Fibroblast of lung (primary cell): ENCODE measurements around the gene LRRN4. TPM values are rescaled to one million over a fixed set of nuclear protein-coding genes. Genes with fewer than 3 reads are reported as not detected.
A peak's percentile ranks its signal among the peaks of the same experiment; 100 is the strongest.

Experiments used
- DNase-seq, 2 donors: peaks; one replicate each; pipeline versions ENCODE4 v3.0.0 to v3.0.0-alpha.2; 2010; ENCODE audit warnings: low read depth in 2 of 2
- H2AFZ ChIP-seq: 2 replicates; pipeline ENCODE4 v1.5.1; 2012; ENCODE audit warnings: low read length, control low read depth, inconsistent platforms
- H3K27ac ChIP-seq: 2 replicates; pipeline ENCODE4 v1.5.1; 2011; ENCODE audit warnings: low read length, control low read depth; ENCODE audit not compliant: insufficient read depth
- H3K27me3 ChIP-seq: 2 replicates; pipeline ENCODE4 v1.5.1; 2011; ENCODE audit warnings: mild to moderate bottlenecking, low read length; ENCODE audit not compliant: control insufficient read depth, insufficient read depth
- H3K36me3 ChIP-seq: 2 replicates; pipeline ENCODE4 v1.5.1; 2011; ENCODE audit warnings: low read length; ENCODE audit not compliant: control insufficient read depth, insufficient read depth
- H3K4me1 ChIP-seq: 2 replicates; pipeline ENCODE4 v1.5.1; 2011; ENCODE audit warnings: low read length; ENCODE audit not compliant: control insufficient read depth, insufficient read depth; ENCODE audit errors: extremely low read depth
- H3K4me2 ChIP-seq: 2 replicates; pipeline ENCODE4 v1.5.1; 2011; ENCODE audit warnings: low read length, control low read depth; ENCODE audit not compliant: insufficient read depth; ENCODE audit errors: extremely low read depth
- H3K4me3 ChIP-seq, 4 experiments: fragments of 200-600 bp in 1 of 4; sonication (generic) in 1 of 4; replicated peaks in 1 of 4; 2 replicates each; pipeline ENCODE4 v1.5.1; 2011 to 2016; ENCODE audit warnings: low read length in 4 of 4, low read depth in 3 of 4, mild to moderate bottlenecking in 3 of 4, control low read depth in 2 of 4, inconsistent platforms in 1 of 4, mixed read lengths in 1 of 4; ENCODE audit not compliant: insufficient read depth in 1 of 4; ENCODE audit errors: control extremely low read depth in 1 of 4
- H3K79me2 ChIP-seq: 2 replicates; pipeline ENCODE4 v1.5.1; 2012; ENCODE audit warnings: mild to moderate bottlenecking, low read length, inconsistent platforms; ENCODE audit not compliant: control insufficient read depth, insufficient read depth
- H3K9ac ChIP-seq: 2 replicates; pipeline ENCODE4 v1.5.1; 2011; ENCODE audit warnings: mild to moderate bottlenecking, low read length, control low read depth; ENCODE audit not compliant: insufficient read depth
- H3K9me3 ChIP-seq: 2 replicates; pipeline ENCODE4 v1.5.1; 2012; ENCODE audit warnings: low read depth, low read length; ENCODE audit not compliant: control insufficient read depth, insufficient read depth
- H4K20me1 ChIP-seq: 2 replicates; pipeline ENCODE4 v1.5.1; 2011; ENCODE audit warnings: low read length; ENCODE audit not compliant: control insufficient read depth, insufficient read depth; ENCODE audit errors: extremely low read depth
- EZH2 ChIP-seq: IDR thresholded peaks from 2 replicates; pipeline ENCODE4 v1.5.1; 2012; ENCODE audit warnings: low read length, control low read depth, mild to moderate bottlenecking; ENCODE audit errors: missing control alignments
- polyA plus RNA-seq, 2 donors: library from polyadenylated mRNA; depleted of rRNA in 1 of 2; stranded (reverse) in 1 of 2; unstranded in 1 of 2; fragments of >200 nt; gene quantifications; 2 replicates each; pipeline ENCODE4 v1.2.1, GENCODE V29; 2011 to 2012; ENCODE audit warnings: missing spikeins in 1 of 2
- total RNA-seq: library from RNA; depleted of rRNA; stranded (reverse); fragments of >200 nt; gene quantifications from 2 replicates; pipeline ENCODE4 v1.2.1, GENCODE V29; 2014
- TF ChIP-seq, protein P1 (sequence below), 2 donors: IDR thresholded peaks in 1 of 2; conservative IDR thresholded peaks in 1 of 2; 1 replicate in 1 of 2; 2 replicates in 1 of 2; pipeline ENCODE4 v1.5.1; 2011 to 2012; ENCODE audit warnings: low read length in 2 of 2, control low read depth in 1 of 2, inconsistent platforms in 1 of 2, low read depth in 1 of 2, mild to moderate bottlenecking in 1 of 2

LRRN4 gene
- total and polyA plus RNA-seq, 2 donors (not counting 1 experiment from before 2014, with no cell fraction given): under 0.01 TPM; not detected in 1

DNA sequence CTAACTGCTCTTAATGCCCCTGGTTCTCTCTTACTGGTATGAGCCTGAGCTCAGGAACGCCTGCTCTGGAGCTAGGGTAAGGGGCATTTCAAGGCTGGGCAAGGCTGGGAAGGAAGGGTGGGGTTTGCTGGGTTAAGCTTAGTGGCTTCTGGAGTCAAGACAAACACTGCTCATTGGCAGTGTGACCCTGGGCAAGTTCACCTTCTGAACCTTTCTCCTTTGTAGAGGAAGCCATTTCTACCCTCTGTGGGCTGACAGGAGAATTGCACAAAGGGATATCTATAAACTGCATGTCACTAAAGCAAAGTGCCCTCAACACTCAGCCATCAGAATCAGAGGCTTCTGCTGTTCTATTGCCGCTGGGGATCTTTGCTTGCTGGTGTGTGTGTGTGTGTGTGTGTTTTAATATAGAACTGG lies 20.3 kb upstream of the LRRN4 start:
- H2AFZ ChIP-seq: no peak overlapping the region
- no peaks in the 10 kb centered on the region for H3K36me3 ChIP-seq

DNA sequence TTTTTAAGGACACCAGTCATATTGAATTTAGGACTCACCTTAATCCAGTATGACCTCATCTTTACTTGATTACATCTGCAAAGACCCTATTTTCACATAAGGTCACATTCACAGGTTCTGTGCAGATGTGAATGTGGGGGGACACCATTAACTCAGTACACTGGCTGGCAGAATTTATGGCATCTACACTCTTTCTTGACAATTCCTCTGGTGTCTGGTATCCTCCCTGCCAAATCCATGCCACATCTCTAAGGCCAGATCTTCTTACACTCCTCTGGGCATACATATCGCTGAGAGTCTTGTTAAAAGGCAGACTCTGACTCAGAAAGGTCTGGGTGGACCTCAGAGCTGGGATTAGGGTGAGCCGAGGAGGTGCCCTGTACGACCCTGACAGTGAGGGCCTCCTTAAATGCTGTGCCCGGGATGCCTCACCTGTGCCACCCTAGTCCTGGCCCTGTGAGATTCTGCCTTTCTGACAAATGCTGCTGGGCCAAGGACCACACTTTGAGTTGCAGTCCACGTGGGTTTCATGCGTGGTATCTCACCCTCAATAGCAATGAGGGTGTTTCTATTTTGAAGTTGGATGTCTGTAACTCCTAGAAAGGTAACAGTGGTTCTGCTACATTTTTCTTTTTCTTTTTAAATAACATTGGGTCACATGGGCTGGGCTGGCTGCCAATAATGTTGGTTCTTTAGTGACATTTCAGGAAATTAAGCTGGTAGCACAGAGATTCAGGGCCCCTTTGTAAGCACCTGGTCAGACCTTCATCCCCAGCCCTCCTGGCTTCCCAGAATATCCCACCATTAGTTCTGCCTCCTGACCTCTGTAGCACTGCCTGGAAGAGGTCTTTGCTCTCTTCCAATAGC lies 17.2 kb upstream of the LRRN4 start:
- Histone ChIP-seq H3K36me3 (no peaks in the 10 kb centered on the region), H4K20me1 (no peaks in the 10 kb centered on the region), H3K4me1 (no peaks in the 10 kb centered on the region), H3K27ac (no peak overlapping the region), H2AFZ (no peak overlapping the region), H3K4me3 (no peak overlapping the region), H3K9me3 (no peaks in the 10 kb centered on the region), H3K4me2 (no peak overlapping the region), H3K9ac (no peak overlapping the region), H3K27me3 (no peaks in the 10 kb centered on the region), H3K79me2 (no peaks in the 10 kb centered on the region)
- no peak for DNase-seq
- TF ChIP-seq, protein P1, sequence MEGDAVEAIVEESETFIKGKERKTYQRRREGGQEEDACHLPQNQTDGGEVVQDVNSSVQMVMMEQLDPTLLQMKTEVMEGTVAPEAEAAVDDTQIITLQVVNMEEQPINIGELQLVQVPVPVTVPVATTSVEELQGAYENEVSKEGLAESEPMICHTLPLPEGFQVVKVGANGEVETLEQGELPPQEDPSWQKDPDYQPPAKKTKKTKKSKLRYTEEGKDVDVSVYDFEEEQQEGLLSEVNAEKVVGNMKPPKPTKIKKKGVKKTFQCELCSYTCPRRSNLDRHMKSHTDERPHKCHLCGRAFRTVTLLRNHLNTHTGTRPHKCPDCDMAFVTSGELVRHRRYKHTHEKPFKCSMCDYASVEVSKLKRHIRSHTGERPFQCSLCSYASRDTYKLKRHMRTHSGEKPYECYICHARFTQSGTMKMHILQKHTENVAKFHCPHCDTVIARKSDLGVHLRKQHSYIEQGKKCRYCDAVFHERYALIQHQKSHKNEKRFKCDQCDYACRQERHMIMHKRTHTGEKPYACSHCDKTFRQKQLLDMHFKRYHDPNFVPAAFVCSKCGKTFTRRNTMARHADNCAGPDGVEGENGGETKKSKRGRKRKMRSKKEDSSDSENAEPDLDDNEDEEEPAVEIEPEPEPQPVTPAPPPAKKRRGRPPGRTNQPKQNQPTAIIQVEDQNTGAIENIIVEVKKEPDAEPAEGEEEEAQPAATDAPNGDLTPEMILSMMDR (conservative IDR thresholded peaks at IDR 0.05 in 1 of 2, IDR thresholded peaks at IDR 0.05 in 1 of 2; ENCODE audit: low read depth in 1 of 2, low read length in 2 of 2): no peak
- TF ChIP-seq EZH2: no peak

More for the DNA sequence above, 20.3 kb upstream of the LRRN4 start:
- DNase-seq: no peak
- Histone ChIP-seq H3K4me1 (no peaks in the 10 kb centered on the region), H3K9ac (no peak overlapping the region), H3K9me3 (no peaks in the 10 kb centered on the region), H3K27me3 (no peaks in the 10 kb centered on the region), H4K20me1 (no peaks in the 10 kb centered on the region), H3K79me2 (no peaks in the 10 kb centered on the region), H3K4me2 (no peak overlapping the region), H3K4me3 (no peak overlapping the region), H3K27ac (no peak overlapping the region)
- no peak for TF ChIP-seq EZH2
- TF ChIP-seq, protein P1 (conservative IDR thresholded peaks at IDR 0.05 in 1 of 2, IDR thresholded peaks at IDR 0.05 in 1 of 2; ENCODE audit: low read depth in 1 of 2, low read length in 2 of 2): peak in 1 of 2 donors; percentile 44

DNA sequence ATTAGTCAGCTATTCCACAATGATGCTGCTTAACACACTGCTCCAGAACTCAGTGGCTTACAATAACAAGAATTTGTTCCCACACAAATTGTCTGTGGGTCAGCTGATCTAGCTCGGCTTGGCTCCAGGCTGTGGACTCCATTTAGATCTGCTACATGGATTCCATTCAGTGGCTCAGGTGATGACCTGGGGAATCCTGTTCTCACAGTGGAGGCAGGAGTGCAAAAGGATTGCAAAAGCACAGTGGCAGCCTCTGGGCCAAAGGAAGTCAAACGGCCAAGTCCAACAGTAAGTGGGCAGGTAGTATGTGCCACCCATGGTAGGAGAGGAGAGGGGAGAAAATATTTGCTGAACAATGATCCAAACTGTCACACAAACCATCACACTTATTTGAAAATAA lies 15.8 kb upstream of the LRRN4 start:
- Histone ChIP-seq H3K4me3 (no peak overlapping the region), H3K9me3 (no peaks in the 10 kb centered on the region), H2AFZ (no peak overlapping the region), H3K79me2 (no peaks in the 10 kb centered on the region), H3K27me3 (no peaks in the 10 kb centered on the region), H3K9ac (no peak overlapping the region), H3K4me1 (no peaks in the 10 kb centered on the region), H4K20me1 (no peaks in the 10 kb centered on the region), H3K4me2 (no peak overlapping the region), H3K27ac (no peak overlapping the region), H3K36me3 (no peaks in the 10 kb centered on the region)
- no peak for DNase-seq
- TF ChIP-seq, protein P1 (conservative IDR thresholded peaks at IDR 0.05 in 1 of 2, IDR thresholded peaks at IDR 0.05 in 1 of 2; ENCODE audit: low read depth in 1 of 2, low read length in 2 of 2): no peak
- no peak for TF ChIP-seq EZH2
